Large intestine (tissue), 3 donors: ENCODE results near the gene RAB34. TPM values are rescaled to one million over a fixed set of nuclear protein-coding genes. Genes with fewer than 3 reads are reported as not detected.

Experiments used
- DNase-seq, 2 donors: peaks; one replicate each; pipeline versions ENCODE4 v3.0.0 to v3.0.0-alpha.2; 2013
- H3K27ac ChIP-seq: one replicate; pipeline ENCODE4 v1.5.1; 2013; ENCODE audit warnings: low read length
- H3K27me3 ChIP-seq: 2 replicates; pipeline ENCODE4 v1.6.1; 2013; ENCODE audit warnings: low read length; ENCODE audit not compliant: control insufficient read depth, insufficient read depth
- H3K36me3 ChIP-seq: 2 replicates; pipeline ENCODE4 v1.6.1; 2013; ENCODE audit warnings: low read length; ENCODE audit not compliant: control insufficient read depth, insufficient read depth
- H3K4me1 ChIP-seq: one replicate; pipeline ENCODE4 v1.6.1; 2013; ENCODE audit warnings: low read length; ENCODE audit not compliant: control insufficient read depth, insufficient read depth
- H3K4me3 ChIP-seq: one replicate; pipeline ENCODE4 v1.5.1; 2013; ENCODE audit warnings: low read length
- H3K9me3 ChIP-seq: one replicate; pipeline ENCODE4 v1.6.1; 2013; ENCODE audit warnings: mild to moderate bottlenecking, low read depth, low read length, moderate library complexity; ENCODE audit not compliant: control insufficient read depth
- WGBS: methylation state at CpG from one replicate; pipeline ENCODE4 v1.1.5; 2013; ENCODE audit warnings: low lambda C conversion rate; ENCODE audit not compliant: insufficient coverage; 5-methylcytosine and 5-hydroxymethylcytosine counted together
- polyA plus RNA-seq: library from polyadenylated mRNA; unstranded; fragments of 120-200 nt; gene quantifications from one replicate; pipeline ENCODE4 v1.2.1, GENCODE V29; 2013

RAB34 gene
- polyA plus RNA-seq, 1 donor: 82.8 TPM

DNA sequence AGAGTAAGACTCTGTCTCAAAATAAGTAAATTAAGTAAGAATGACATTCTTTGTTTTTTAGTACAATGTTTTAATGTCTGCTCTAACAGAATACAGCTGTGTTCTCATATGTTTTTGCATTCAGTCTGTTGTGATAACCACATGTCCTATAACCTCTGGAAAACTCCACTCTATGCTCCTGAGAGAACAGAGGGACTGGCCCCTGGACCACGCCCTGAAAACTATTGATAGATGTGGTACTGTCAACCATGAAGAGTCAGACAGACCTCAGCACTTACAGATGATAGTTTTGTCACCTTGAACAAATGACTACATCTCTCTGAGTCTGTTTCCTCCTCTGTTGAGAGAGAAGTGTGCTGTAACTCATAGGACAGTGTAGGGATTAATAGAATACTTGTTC, 47.8 kb downstream of the RAB34 start:
- Histone ChIP-seq H3K4me1 (no peaks in the 10 kb centered on the region), H3K27me3 (no peaks in the 10 kb centered on the region), H3K4me3 (no peak overlapping the region), H3K9me3 (no peaks in the 10 kb centered on the region), H3K36me3 (peaks cover 67% of the 10 kb centered on the region), H3K27ac (no peak overlapping the region)
- no CpG with 5 or more reads among the region's 1 CpG for WGBS
- no peak for DNase-seq

- H3K27me3 ChIP-seq: no peaks in the 10 kb centered on the region
- H3K4me3 ChIP-seq: no peak overlapping the region
- no peak overlapping the region for H3K27ac ChIP-seq
- peaks cover 47% of the 10 kb centered on the region for H3K36me3 ChIP-seq
- no peaks in the 10 kb centered on the region for H3K9me3 ChIP-seq
- H3K4me1 ChIP-seq: peaks cover 5% of the 10 kb centered on the region
- no CpG with 5 or more reads among the region's 1 CpG for WGBS
- DNase-seq: no peak
Observed at GRCh38 chr17:28667870-28668269, 49.8 kb downstream of the RAB34 start.

GRCh38 chr17:28665994-28666393, 51.7 kb downstream of the RAB34 start:
- no peak overlapping the region for H3K4me3 ChIP-seq
- H3K27ac ChIP-seq: no peak overlapping the region
- no peaks in the 10 kb centered on the region for H3K9me3 ChIP-seq
- H3K36me3 ChIP-seq: peaks cover 29% of the 10 kb centered on the region
- no CpG with 5 or more reads among the region's 2 CpGs for WGBS
- no peaks in the 10 kb centered on the region for H3K27me3 ChIP-seq
- no peak for DNase-seq
- peaks cover 6% of the 10 kb centered on the region for H3K4me1 ChIP-seq

Other genes starting within 250 kb of the RAB34 start
- 10.7 TPM for gene SLC13A2, start 244.2 kb downstream of the RAB34 start, polyA plus RNA-seq
- gene FOXN1, start 211.5 kb downstream of the RAB34 start, polyA plus RNA-seq: 0.04 TPM
- 48.9 TPM for gene UNC119, start 165.2 kb downstream of the RAB34 start, polyA plus RNA-seq
- 88.7 TPM for gene PIGS, start 146.3 kb downstream of the RAB34 start, polyA plus RNA-seq
- 15.0 TPM for gene ALDOC, start 141.0 kb downstream of the RAB34 start, polyA plus RNA-seq
- 35.1 TPM for gene SPAG5, start 118.8 kb downstream of the RAB34 start, polyA plus RNA-seq
- gene RSKR, start 103.7 kb downstream of the RAB34 start, polyA plus RNA-seq: 15.2 TPM
- 61.9 TPM for gene BLTP2, start 72.7 kb downstream of the RAB34 start, polyA plus RNA-seq
- 54.6 TPM for gene SDF2, start 56.0 kb downstream of the RAB34 start, polyA plus RNA-seq
- gene SUPT6H, start 55.7 kb downstream of the RAB34 start, polyA plus RNA-seq: 65.9 TPM
- 5.7 TPM for gene PROCA1, start 6.0 kb downstream of the RAB34 start, polyA plus RNA-seq
- gene RPL23A, start 2.1 kb upstream of the RAB34 start, polyA plus RNA-seq: 1,720 TPM
- gene TLCD1, start 8.4 kb upstream of the RAB34 start, polyA plus RNA-seq: 9.4 TPM
- 4.8 TPM for gene NEK8, start 10.9 kb upstream of the RAB34 start, polyA plus RNA-seq
- 91.8 TPM for gene TRAF4, start 26.1 kb upstream of the RAB34 start, polyA plus RNA-seq
- gene FAM222B, start 124.9 kb upstream of the RAB34 start, polyA plus RNA-seq: 24.0 TPM
- 54.2 TPM for gene ERAL1, start 137.1 kb upstream of the RAB34 start, polyA plus RNA-seq
- 74.6 TPM for gene FLOT2, start 179.9 kb upstream of the RAB34 start, polyA plus RNA-seq
- 8.4 TPM for gene DHRS13, start 185.2 kb upstream of the RAB34 start, polyA plus RNA-seq
- 27.7 TPM for gene PHF12, start 233.7 kb upstream of the RAB34 start, polyA plus RNA-seq